Neural cell (in vitro differentiated cells): ENCODE results near the gene GUCY1A2. TPM values are rescaled to one million over a fixed set of nuclear protein-coding genes. Genes with fewer than 3 reads are reported as not detected.
"Not testable (repeated sequence)": the region's sequence is repeated elsewhere in the genome, so short reads cannot be mapped to it uniquely, and the experiment has no call there.

ENCODE experiments used
- H2AFZ ChIP-seq: fragments of 200-600, 300-800 bp; sonication (generic), shearing (Covaris generic); 2 replicates; pipeline ENCODE4 v1.6.0; 2014; ENCODE audit warnings: low read depth, mild to moderate bottlenecking, antibody characterized with exemption, low read length, moderate library complexity
- H3F3A ChIP-seq: fragments of 200-600 bp; shearing (Covaris generic); 2 replicates; pipeline ENCODE4 v1.6.1; 2016; ENCODE audit warnings: mild to moderate bottlenecking, moderate library complexity, mixed read lengths, antibody characterized with exemption, low read length; ENCODE audit not compliant: insufficient read depth, poor library complexity, severe bottlenecking
- H3K27ac ChIP-seq: fragments of 200-600, 300-800 bp; sonication (generic), shearing (Covaris generic); 2 replicates; pipeline ENCODE4 v1.5.1; 2014; ENCODE audit warnings: mild to moderate bottlenecking, low read length, moderate library complexity
- H3K27me3 ChIP-seq: fragments of 300-800, 200-600 bp; sonication (generic), shearing (Covaris generic); 2 replicates; pipeline ENCODE4 v1.6.0; 2014; ENCODE audit warnings: mild to moderate bottlenecking, low read depth, low read length, moderate library complexity; ENCODE audit not compliant: insufficient read depth
- H3K36me3 ChIP-seq: fragments of 300-800, 200-600 bp; sonication (generic), shearing (Covaris generic); 2 replicates; pipeline ENCODE4 v1.5.1; 2014; ENCODE audit warnings: mild to moderate bottlenecking, antibody characterized with exemption, low read length, moderate library complexity; ENCODE audit not compliant: insufficient read depth
- H3K4me2 ChIP-seq: fragments of 300-800, 200-600 bp; sonication (generic), shearing (Covaris generic); 2 replicates; pipeline ENCODE4 v1.6.0; 2014; ENCODE audit warnings: mild to moderate bottlenecking, low read length
- H3K4me3 ChIP-seq: fragments of 300-800, 200-600 bp; sonication (generic), shearing (Covaris generic); 2 replicates; pipeline ENCODE4 v1.5.1; 2014; ENCODE audit warnings: mild to moderate bottlenecking, low read length, moderate library complexity
- H3K79me2 ChIP-seq: fragments of 200-600 bp; shearing (Covaris generic); replicated peaks from 2 replicates; pipeline ENCODE4 v1.6.0; 2014; ENCODE audit warnings: mild to moderate bottlenecking, low read length, moderate library complexity; ENCODE audit not compliant: insufficient read depth
- H3K9ac ChIP-seq: fragments of 300-800, 200-600 bp; sonication (generic), shearing (Covaris generic); 2 replicates; pipeline ENCODE4 v1.6.1; 2016; ENCODE audit warnings: mild to moderate bottlenecking, low read length, mixed read lengths
- H3K9me2 ChIP-seq: fragments of 200-600 bp; shearing (Covaris generic); 2 replicates; pipeline ENCODE4 v1.6.1; 2016; ENCODE audit warnings: mild to moderate bottlenecking, low read length, mixed read lengths; ENCODE audit not compliant: insufficient read depth
- H3K9me3 ChIP-seq: fragments of 200-600, 300-800 bp; sonication (generic), shearing (Covaris generic); 2 replicates; pipeline ENCODE4 v1.6.1; 2016; ENCODE audit warnings: mild to moderate bottlenecking, mixed run types, low read length, moderate library complexity, mixed read lengths
- H4K20me1 ChIP-seq: fragments of 200-600 bp; shearing (Covaris generic); 2 replicates; pipeline ENCODE4 v1.6.1; 2016; ENCODE audit warnings: mild to moderate bottlenecking, mixed run types; ENCODE audit not compliant: insufficient read depth
- EP300 ChIP-seq: fragments of 450-650 bp; conservative IDR thresholded peaks from 2 replicates; pipeline ENCODE4 v1.6.1; 2014; ENCODE audit warnings: antibody characterized with exemption, mild to moderate bottlenecking, moderate library complexity; ENCODE audit not compliant: poor library complexity, severe bottlenecking
- EZH2 ChIP-seq: fragments of 200-600, 300-800 bp; shearing (Covaris generic), sonication (generic); IDR thresholded peaks from 2 replicates; pipeline ENCODE4 v1.6.1; 2014; ENCODE audit warnings: antibody characterized with exemption, low read length, borderline replicate concordance, mild to moderate bottlenecking; ENCODE audit not compliant: insufficient read depth, poor library complexity, severe bottlenecking
- MXI1 ChIP-seq: fragments of 450-650 bp; conservative IDR thresholded peaks from 2 replicates; pipeline ENCODE4 v1.6.1; 2014; ENCODE audit warnings: antibody characterized with exemption, mild to moderate bottlenecking; ENCODE audit not compliant: poor library complexity, severe bottlenecking
- POLR2AphosphoS5 ChIP-seq: IDR thresholded peaks from 2 replicates; pipeline ENCODE4 v1.6.1; 2012
- RAD21 ChIP-seq: fragments of 450-650 bp; conservative IDR thresholded peaks from 2 replicates; pipeline ENCODE4 v1.6.1; 2014; ENCODE audit warnings: antibody characterized with exemption, mild to moderate bottlenecking, moderate library complexity
- SMC3 ChIP-seq: fragments of 450-650 bp; conservative IDR thresholded peaks from 2 replicates; pipeline ENCODE4 v1.6.1; 2014; ENCODE audit warnings: antibody characterized with exemption, mild to moderate bottlenecking, moderate library complexity; ENCODE audit not compliant: poor library complexity
- TAF1 ChIP-seq: IDR thresholded peaks from 2 replicates; pipeline ENCODE4 v1.6.1; 2012; ENCODE audit warnings: low read depth
- polyA plus RNA-seq: library from polyadenylated mRNA; depleted of rRNA; stranded (reverse); fragments of >200 nt; gene quantifications from 2 replicates; pipeline ENCODE4 v1.2.3, GENCODE V29; 2014
- TF ChIP-seq, protein P1 (sequence below): fragments of 450-650 bp; IDR thresholded peaks from 2 replicates; pipeline ENCODE4 v1.5.1; 2014; ENCODE audit warnings: antibody characterized with exemption, mild to moderate bottlenecking, moderate library complexity; ENCODE audit not compliant: poor library complexity, severe bottlenecking
- TF ChIP-seq, protein P2 (sequence below): IDR thresholded peaks from 2 replicates; pipeline ENCODE4 v1.6.1; 2012; ENCODE audit warnings: borderline replicate concordance

Gene GUCY1A2
- polyA plus RNA-seq, 1 donor from 2014 or later, result 5.1 TPM

DNA sequence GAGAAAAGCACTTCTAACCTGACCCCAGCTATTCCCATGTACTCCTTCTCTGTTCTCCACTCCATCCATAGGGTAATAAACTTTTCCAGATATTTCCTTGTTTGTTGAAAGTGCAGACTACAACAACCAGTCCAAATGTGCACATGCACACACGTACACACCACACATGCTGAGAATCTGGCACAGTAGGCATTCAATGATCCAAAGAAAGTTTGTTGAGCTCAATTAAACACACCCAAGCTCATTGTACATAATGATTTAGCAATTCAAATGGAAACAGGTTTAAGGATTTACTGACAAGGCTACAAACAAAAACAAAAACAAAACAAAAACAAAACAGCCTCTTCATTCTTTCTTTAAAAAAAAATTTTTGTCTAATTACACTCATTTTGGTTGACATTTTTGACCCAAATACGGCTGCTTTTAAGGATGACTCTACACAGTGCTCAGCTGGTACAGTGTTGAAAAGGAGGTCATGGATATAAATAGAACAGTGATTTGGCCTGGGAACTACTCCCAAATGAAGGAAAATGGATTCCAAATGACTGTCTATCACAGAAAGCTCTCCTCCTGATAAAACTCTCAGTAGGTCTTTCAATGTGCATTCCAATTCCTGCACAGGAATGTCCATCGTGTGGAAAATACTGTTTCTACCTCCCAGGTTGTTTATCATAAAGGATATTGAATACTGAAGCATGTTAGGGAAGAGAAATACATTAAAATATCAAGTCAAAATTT is 232.2 kb downstream of the GUCY1A2 start:
- Histone ChIP-seq H3K9me2 (no peaks in the 10 kb centered on the region), H3K9ac (no peak overlapping the region), H3K4me3 (no peak overlapping the region), H2AFZ (no peak overlapping the region), H3K79me2 (no peaks in the 10 kb centered on the region), H3K27me3 (no peaks in the 10 kb centered on the region), H4K20me1 (no peaks in the 10 kb centered on the region), H3K4me2 (no peak overlapping the region), H3F3A (no peaks in the 10 kb centered on the region), H3K27ac (no peak overlapping the region), H3K36me3 (no peaks in the 10 kb centered on the region), H3K9me3 (no peaks in the 10 kb centered on the region)
- TF ChIP-seq, protein P1, sequence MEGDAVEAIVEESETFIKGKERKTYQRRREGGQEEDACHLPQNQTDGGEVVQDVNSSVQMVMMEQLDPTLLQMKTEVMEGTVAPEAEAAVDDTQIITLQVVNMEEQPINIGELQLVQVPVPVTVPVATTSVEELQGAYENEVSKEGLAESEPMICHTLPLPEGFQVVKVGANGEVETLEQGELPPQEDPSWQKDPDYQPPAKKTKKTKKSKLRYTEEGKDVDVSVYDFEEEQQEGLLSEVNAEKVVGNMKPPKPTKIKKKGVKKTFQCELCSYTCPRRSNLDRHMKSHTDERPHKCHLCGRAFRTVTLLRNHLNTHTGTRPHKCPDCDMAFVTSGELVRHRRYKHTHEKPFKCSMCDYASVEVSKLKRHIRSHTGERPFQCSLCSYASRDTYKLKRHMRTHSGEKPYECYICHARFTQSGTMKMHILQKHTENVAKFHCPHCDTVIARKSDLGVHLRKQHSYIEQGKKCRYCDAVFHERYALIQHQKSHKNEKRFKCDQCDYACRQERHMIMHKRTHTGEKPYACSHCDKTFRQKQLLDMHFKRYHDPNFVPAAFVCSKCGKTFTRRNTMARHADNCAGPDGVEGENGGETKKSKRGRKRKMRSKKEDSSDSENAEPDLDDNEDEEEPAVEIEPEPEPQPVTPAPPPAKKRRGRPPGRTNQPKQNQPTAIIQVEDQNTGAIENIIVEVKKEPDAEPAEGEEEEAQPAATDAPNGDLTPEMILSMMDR, result no peak
- TF ChIP-seq EP300, result no peak
- no peak for TF ChIP-seq TAF1
- TF ChIP-seq RAD21, result no peak
- TF ChIP-seq POLR2AphosphoS5, result no peak
- no peak for TF ChIP-seq EZH2
- no peak for TF ChIP-seq MXI1
- TF ChIP-seq SMC3, result no peak
- TF ChIP-seq, protein P2, sequence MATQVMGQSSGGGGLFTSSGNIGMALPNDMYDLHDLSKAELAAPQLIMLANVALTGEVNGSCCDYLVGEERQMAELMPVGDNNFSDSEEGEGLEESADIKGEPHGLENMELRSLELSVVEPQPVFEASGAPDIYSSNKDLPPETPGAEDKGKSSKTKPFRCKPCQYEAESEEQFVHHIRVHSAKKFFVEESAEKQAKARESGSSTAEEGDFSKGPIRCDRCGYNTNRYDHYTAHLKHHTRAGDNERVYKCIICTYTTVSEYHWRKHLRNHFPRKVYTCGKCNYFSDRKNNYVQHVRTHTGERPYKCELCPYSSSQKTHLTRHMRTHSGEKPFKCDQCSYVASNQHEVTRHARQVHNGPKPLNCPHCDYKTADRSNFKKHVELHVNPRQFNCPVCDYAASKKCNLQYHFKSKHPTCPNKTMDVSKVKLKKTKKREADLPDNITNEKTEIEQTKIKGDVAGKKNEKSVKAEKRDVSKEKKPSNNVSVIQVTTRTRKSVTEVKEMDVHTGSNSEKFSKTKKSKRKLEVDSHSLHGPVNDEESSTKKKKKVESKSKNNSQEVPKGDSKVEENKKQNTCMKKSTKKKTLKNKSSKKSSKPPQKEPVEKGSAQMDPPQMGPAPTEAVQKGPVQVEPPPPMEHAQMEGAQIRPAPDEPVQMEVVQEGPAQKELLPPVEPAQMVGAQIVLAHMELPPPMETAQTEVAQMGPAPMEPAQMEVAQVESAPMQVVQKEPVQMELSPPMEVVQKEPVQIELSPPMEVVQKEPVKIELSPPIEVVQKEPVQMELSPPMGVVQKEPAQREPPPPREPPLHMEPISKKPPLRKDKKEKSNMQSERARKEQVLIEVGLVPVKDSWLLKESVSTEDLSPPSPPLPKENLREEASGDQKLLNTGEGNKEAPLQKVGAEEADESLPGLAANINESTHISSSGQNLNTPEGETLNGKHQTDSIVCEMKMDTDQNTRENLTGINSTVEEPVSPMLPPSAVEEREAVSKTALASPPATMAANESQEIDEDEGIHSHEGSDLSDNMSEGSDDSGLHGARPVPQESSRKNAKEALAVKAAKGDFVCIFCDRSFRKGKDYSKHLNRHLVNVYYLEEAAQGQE, result no peak

DNA sequence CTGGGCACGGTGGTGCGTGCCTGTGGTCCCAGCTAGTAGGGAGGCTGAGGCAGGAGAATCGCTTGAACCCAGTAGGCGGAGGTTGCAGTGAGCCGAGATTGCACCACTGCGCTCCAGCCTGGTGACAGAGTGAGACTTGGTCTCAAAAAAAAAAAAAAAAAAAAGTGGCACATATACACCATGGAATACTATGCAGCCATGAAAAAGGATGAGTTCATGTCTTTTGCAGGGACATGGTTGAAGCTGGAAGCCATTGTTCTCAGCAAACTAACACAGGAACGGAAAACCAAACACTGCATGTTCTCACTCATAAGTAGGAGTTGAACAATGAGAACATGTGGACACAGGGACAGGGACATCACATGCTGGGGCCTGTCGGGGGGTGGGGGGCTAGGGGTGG is 241.0 kb downstream of the GUCY1A2 start:
- not testable (repeated sequence) for H3K27ac ChIP-seq, H3F3A ChIP-seq, H3K4me2 ChIP-seq

More for the DNA sequence above, 241.0 kb downstream of the GUCY1A2 start:
- H3K4me3 ChIP-seq, H3K27me3 ChIP-seq, H3K79me2 ChIP-seq, H3K9me2 ChIP-seq, H2AFZ ChIP-seq, H3K9ac ChIP-seq, H3K9me3 ChIP-seq, H3K36me3 ChIP-seq, H4K20me1 ChIP-seq: not testable (repeated sequence)
